ENCODE measurements around the gene ZNF236. TPM values are rescaled to one million over a fixed set of nuclear protein-coding genes. Genes with fewer than 3 reads are reported as not detected.

The ZNF236 gene
- total RNA-seq, 1 donor from 2014 or later = 18.4 TPM

GRCh38 chr18:77007251-77007650, 184.9 kb downstream of the ZNF236 start:
- Mint-ChIP-seq H3K4me1 (peaks cover 26% of the 10 kb centered on the region), H3K36me3 (ENCODE audit: low read depth) (no peaks in the 10 kb centered on the region), H3K27ac (ENCODE audit: unreplicated experiment) (no peak overlapping the region), H3K27me3 (ENCODE audit: low read depth) (no peaks in the 10 kb centered on the region), H3K9me3 (no peaks in the 10 kb centered on the region), H3K4me3 (no peak overlapping the region)
- no peak for TF ChIP-seq CTCF (conservative IDR thresholded peaks at IDR 0.05)
- no peak for DNase-seq (ENCODE audit: low read depth, low spot score)

- no peaks in the 10 kb centered on the region for H3K9me3 Mint-ChIP-seq
- no peak overlapping the region for H3K4me3 Mint-ChIP-seq
- H3K27ac Mint-ChIP-seq (ENCODE audit: unreplicated experiment) = no peak overlapping the region
- no peak for TF ChIP-seq CTCF (conservative IDR thresholded peaks at IDR 0.05)
- DNase-seq (ENCODE audit: low read depth, low spot score) = no peak
- no peaks in the 10 kb centered on the region for H3K27me3 Mint-ChIP-seq (ENCODE audit: low read depth)
- no peaks in the 10 kb centered on the region for H3K36me3 Mint-ChIP-seq (ENCODE audit: low read depth)
- H3K4me1 Mint-ChIP-seq = peaks cover 32% of the 10 kb centered on the region
Measured at GRCh38 chr18:77008006-77008405, 185.6 kb downstream of the ZNF236 start.

- DNase-seq (ENCODE audit: low read depth, low spot score) = no peak
- Mint-ChIP-seq H3K4me3 (no peak overlapping the region), H3K36me3 (ENCODE audit: low read depth) (no peaks in the 10 kb centered on the region), H3K27me3 (ENCODE audit: low read depth) (no peaks in the 10 kb centered on the region), H3K9me3 (no peaks in the 10 kb centered on the region), H3K27ac (ENCODE audit: unreplicated experiment) (no peak overlapping the region), H3K4me1 (peaks cover 39% of the 10 kb centered on the region)
- no peak for TF ChIP-seq CTCF (conservative IDR thresholded peaks at IDR 0.05)
Measured at GRCh38 chr18:77008576-77009315, 186.4 kb downstream of the ZNF236 start.

- H3K27ac Mint-ChIP-seq (ENCODE audit: unreplicated experiment) = no peak overlapping the region
- H3K4me3 Mint-ChIP-seq = no peak overlapping the region
- no peak for TF ChIP-seq CTCF (conservative IDR thresholded peaks at IDR 0.05)
- no peaks in the 10 kb centered on the region for H3K27me3 Mint-ChIP-seq (ENCODE audit: low read depth)
- no peak for DNase-seq (ENCODE audit: low read depth, low spot score)
- H3K9me3 Mint-ChIP-seq = no peaks in the 10 kb centered on the region
- H3K4me1 Mint-ChIP-seq = peaks cover 48% of the 10 kb centered on the region
- no peaks in the 10 kb centered on the region for H3K36me3 Mint-ChIP-seq (ENCODE audit: low read depth)
Measured at GRCh38 chr18:77009675-77010074, 187.3 kb downstream of the ZNF236 start.

- no peaks in the 10 kb centered on the region for H3K27me3 Mint-ChIP-seq (ENCODE audit: low read depth)
- no peak overlapping the region for H3K27ac Mint-ChIP-seq (ENCODE audit: unreplicated experiment)
- DNase-seq (ENCODE audit: low read depth, low spot score) = no peak
- H3K4me3 Mint-ChIP-seq = no peak overlapping the region
- H3K9me3 Mint-ChIP-seq = no peaks in the 10 kb centered on the region
- no peaks in the 10 kb centered on the region for H3K36me3 Mint-ChIP-seq (ENCODE audit: low read depth)
- TF ChIP-seq CTCF (conservative IDR thresholded peaks at IDR 0.05) = no peak
- H3K4me1 Mint-ChIP-seq = peaks cover 58% of the 10 kb centered on the region
Measured at GRCh38 chr18:77012120-77012519, 189.8 kb downstream of the ZNF236 start.
